Stimulated activated CD8-positive, alpha-beta memory T cell treated with anti-CD3 and anti-CD28 coated beads, Interleukin-7, amount 100 ng/mL, for 48 hours (primary cell): ENCODE measurements around the gene DPM3.
"Not testable (repeated sequence)": the region's sequence is repeated elsewhere in the genome, so short reads cannot be mapped to it uniquely, and the experiment has no call there.

Experiments used
- DNase-seq, 2 donors: peaks; one replicate each; pipeline ENCODE4 v3.0.0-alpha.2; 2020; ENCODE audit warnings: low read depth in 1 of 2; ENCODE audit errors: extremely low read depth in 1 of 2

Gene DPM3

GRCh38 chr1:155126556-155127104 is 13.7 kb downstream of the DPM3 start:
- DNase-seq = peak in 1 of 2 donors; percentile 12

DNA sequence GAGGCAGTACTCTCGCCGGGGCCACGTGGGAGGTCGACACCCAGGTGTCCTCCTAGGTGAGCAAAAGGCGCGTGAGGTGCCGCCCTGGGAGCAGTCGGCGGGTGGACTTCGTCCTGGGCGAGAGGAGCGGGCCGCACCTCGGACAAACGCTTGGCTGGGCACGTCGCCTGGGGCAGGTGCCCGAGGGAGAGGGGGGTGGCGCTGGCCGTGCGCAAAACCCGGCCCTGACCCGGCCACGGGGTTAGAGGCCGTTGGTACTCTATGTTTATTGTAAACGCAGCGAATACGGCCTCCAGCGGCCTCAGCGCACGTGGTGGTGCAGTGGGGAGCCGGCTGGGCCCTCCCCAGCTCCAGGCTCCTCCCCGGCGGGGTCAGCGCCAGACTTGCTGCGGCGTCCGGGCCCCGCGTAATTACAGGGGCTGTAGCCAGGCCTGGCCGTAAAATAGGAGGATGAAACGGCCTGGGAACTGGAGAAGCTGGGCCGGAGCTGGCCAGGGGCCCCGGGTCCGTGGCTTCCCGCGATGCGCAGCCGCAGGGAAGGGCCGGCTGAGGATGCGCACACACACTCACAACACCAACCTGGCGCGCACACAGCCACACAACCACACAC is 14.3 kb downstream of the DPM3 start:
- DNase-seq = no peak

DNA sequence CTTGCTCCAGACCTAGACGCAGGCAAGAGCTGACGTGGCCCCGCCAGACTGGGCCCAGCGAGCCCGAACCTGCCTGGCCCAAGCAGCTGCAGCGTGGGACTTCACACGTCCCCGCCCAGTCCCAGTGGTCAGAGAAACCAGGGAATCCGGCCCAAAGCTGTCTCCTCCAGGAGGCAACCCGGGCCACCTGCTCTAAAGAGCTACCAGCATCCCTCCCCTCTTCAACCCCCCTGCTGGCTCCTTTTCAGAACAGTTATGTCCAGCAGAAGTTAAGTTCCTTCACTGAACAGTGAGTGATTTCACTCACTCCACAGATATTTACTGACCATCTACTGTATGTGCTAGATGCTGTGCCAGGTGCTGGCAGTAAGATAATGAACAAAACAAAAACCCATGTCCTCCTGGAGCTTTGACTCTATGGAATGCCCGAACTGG is 14.8 kb downstream of the DPM3 start:
- no peak for DNase-seq

DNA sequence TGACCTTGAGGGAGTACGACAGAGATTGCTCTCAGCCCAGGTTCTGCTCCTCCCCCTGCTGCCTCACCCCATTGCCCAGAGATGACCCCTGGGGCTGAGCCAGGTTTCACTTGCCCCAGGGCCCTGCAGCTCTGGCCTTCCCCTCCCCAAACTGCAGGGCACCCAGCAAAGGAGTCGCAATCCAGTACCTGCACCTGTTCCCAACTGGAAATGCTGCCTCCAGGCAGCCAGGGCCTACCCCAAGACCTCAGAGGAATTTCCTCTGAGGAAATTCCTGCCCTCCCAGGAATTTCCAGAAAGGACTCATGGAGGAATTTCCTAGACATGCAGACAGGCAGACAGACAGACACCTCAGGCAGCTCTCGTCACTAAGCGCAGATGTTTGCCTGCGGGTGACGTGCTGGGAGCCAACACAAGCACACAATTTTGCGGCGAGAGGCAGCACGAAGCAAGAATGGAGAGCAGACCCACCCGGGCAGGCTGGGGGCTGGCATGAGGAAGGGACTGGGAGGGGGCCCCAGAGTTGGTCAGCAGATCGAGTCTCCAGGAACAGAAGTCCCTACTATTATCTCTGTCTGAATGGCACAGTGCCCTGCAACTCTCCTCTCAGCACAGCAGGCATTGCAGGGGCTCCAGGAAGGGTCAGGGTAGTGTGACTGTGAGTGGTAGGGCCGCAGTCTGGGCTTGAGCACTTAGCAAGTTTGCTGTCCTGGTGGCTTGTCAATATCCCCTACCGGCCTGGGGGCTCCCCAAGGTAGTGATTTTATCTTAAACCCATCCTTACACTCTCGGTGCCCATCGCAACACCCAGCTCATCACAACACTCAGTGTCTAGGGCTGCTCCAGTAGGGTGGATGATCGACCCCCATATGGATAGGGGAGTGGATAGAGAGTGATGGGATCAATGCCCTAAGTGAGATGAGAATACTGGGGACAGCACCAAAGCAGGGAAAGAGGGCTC is 15.5 kb downstream of the DPM3 start:
- no peak for DNase-seq

- no peak for DNase-seq
Measured at GRCh38 chr1:155123801-155124200, 16.5 kb downstream of the DPM3 start.

- DNase-seq = no peak
Measured at GRCh38 chr1:155122308-155122707, 18.0 kb downstream of the DPM3 start.

GRCh38 chr1:155121249-155121648 is 19.1 kb downstream of the DPM3 start:
- DNase-seq = no peak

DNA sequence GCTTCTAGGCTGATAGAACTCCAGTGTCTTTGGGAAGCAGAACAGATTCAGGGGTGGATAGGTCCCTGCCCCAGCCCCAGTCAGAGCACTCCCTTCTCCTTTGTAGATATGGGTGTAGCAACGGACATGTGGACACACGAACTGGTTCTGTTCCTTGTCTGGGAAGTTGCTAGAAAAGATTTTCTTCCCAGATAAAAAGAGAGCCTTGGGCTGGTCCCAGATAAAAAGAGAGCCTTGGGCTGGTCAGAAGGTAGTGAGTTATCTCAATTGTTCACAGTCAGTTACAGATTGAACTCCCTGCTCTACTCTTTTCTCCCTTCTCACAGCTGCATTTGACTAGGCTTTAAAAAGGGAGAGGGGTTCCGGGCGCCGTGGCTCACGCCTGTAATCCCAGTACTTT is 20.1 kb downstream of the DPM3 start:
- DNase-seq = no peak

DNA sequence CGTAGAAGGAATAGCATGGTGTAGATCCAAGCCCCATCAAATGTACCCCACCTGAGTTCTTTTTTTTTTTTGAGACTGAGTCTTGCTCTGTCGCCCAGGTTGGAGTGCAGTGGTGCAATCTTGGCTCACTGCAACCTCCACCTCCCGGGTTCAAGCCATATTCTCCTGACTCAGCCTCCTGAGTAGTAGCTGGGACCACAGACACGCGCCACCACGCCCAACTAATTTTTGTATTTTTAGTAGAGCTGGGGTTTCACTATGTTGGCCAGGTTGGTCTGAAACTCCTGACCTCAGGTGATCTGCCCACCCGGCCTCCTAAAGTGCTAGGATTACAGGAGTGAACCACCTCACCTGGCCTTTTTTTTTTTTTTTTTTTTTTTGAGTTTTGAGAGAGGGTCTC is 22.2 kb downstream of the DPM3 start:
- DNase-seq = not testable (repeated sequence)

- DNase-seq = no peak
Measured at GRCh38 chr1:155117610-155118009, 22.7 kb downstream of the DPM3 start.

GRCh38 chr1:155116113-155116764 is 24.1 kb downstream of the DPM3 start:
- DNase-seq = no peak

DNA sequence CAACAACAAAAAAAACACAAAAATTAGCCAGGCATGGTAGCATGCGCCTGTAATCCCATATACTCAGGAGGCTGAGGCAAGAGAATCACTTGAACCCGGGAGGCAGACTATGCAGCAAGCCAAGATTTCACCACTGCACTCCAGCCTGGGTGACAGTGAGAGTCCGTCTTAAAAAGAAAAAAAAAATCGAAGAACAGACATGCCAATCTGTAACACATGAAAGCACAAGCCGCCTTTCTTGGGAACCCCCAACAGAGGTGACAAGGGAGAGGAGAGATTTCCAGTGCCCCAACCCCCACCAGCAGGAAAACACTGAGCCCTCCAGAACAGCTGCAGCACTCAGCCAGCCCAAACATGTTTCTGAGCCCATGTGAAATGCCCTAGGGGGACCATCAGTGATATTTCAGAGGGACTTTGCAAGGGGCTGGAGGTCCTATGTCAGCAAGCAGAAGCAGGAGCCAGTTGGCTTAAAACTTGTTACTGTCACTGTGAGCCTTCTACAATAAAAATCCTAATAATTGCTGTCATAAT is 26.8 kb downstream of the DPM3 start:
- no peak for DNase-seq

DNA sequence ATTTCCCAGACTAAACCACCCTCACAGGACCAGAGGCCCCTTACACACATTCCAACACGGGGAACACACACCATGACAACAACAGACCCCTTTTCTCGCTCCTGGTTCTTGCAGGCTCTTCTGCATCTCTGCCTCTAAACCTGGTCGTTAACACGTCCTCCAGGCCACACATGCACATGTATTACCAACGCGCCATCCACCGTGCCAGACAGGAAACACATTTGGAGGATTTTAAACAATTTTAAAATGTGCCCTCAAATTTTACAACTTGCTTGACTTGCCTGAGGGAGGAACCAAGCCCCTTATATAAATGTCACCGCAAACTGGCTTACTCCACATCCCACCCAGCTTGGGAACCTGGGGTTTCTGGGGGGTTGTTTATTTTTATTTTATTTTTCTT is 29.5 kb downstream of the DPM3 start:
- no peak for DNase-seq

DNA sequence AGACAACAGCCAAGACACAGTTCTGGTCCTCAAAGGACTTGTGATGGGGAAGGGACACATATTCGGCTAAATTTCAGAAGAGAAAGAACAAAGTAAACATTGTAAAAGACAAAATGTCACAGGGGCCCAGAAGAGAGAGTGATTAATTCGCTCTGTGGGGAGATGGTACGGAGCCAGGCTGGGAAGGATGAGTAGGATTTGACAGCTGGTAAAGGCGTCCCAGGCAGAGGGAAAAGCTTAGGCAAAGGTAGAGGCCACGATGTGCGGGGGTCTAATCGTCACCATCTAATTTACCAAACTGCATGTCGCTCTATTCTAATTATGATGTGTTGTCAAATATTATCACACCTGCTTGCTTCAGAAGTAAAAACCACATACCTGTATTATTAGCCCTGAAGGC is 29.9 kb downstream of the DPM3 start:
- DNase-seq = no peak

DNA sequence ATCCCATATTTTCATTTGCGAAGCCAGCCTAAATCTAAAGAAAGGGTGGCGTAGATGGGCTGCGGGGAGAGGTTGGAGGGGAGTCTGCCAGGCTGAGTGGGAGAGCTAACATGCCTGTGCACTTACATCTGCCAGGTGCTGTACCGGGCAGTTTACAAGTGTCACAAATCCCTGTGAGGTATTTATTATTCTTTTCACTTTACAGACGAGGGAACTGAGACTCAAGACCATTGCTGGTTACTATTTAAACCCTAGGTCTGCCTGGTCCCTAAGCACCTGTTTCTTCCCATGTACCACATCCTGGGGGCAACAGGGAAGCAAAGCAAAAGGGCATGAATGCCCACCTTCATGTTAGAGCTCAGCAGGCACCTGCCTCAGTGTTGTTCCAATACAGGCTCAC is 32.0 kb downstream of the DPM3 start:
- DNase-seq = no peak

DNA sequence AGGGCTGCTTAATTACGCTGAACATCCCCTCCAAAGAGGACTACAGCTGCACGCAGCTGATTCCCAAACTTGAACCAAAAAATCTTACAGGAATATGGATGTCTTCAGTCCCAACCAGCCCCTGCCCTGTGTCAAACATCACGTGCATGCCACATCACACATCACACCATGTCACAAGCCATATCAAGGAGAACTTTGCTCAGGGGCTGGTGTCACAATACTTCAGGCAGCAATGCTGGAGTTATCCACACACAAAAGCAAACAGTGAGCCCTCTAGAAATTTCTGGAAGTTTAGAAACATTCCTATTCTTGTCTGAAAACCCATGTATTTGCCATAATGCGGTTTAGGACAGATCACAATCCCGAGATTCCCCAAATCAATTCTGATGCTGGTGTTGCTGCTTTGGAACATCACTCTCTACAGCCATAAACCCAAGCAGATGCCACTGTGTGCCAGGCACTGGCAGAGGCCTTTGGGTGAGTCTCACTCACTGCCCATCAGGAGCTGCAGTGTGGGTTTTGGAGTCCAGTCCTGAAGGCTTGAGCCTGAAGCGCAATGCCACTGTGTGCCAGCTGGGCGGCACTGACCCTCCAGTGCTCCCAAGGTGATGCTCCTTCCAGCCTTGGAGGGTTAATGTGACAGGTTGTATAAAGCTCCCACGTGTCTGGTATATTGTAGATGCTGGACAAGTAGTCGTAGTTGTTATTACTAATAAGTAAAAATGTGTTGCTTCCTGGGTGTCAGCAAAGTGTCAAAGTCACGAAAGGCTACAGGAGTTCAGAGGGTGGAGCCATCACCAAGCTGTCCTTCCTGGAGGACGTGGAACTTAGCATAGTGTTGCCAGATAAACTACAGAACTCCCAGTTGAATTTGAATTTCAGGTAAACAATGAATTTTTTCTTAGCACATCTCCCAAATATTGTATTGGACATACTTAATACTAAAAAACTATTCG is 32.7 kb downstream of the DPM3 start:
- no peak for DNase-seq

DNA sequence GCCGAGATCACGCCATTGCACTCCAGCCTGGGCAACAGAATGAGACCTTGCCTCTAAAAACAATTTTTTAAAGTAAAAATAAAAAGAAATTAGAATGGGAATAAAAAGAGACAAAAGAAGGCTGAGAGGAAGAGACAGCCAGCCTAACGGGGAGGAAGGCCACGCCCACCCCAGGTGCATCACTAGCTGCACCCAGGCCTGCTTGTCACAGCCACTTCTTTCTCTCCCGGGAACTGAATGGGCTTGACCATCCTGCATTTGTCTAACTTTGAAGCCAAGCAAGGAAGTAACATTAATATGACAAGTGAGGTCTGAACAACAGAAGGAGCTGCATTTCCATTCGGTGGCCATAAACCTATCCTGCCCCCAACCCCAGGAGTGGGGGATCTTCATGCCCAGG is 33.5 kb downstream of the DPM3 start:
- DNase-seq = no peak

DNA sequence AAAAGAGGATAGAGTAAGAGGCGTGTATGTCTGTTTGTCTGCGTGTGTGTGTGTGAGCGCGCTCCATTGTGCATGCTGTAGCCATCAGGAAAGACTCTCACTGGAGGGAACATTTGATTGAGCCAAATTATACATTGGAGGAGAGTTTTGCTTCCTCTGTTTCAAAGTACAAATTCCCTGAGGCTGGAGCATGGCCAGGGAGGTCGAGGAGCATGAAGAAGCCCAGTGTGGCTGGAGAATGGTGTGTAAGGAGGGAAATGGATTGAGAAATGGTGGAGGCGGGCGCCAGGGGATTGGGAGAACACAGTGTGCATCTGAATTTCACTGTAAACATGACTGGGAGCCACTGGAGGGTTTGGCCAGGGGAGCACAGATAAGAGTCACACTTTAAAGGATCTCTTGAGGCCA is 34.7 kb downstream of the DPM3 start:
- no peak for DNase-seq

DNA sequence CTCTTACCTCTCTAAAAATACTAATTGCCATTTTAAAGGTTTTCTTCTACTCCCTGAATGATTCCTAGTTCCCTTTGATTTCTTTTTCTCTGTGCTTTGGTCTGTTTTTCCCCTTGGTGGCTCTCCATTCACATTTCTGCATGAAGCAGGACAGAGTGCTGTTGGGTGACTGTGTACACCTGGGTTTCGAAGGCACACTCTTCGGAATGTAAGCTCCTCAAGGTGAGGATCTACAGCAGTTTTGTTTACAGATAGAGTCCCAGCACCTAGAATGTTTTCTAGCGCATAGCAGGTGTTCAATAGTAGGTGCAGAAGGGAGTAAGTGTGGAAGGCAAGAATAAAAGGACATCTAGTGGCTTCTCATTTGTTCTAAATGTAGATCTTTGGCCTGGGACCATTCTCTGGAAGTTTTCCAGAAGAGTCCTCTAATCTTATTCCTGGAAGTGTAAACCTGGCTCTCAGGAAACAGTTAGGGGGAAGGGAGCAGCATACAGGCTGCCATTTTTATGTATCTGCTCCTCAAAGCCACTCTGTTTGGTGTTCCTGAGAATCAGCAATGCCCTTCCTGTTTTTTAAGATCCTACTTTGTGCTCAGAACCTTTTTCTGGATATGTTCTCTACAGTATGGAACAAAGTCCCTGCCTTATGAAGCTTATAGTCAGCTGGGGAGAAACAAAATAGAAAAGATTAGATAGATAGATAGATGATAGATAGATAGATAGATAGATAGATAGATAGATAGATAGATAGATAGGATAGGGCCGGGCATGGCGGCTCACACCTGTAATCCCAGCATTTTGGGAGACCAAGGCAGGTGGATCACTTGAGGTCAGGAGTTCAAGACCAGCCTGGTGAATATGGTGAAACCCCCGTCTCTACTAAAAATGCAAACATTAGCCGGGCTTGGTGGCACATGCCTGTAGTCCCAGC is 35.5 kb downstream of the DPM3 start:
- DNase-seq = no peak
